Endothelial cell of umbilical vein (primary cell): Measurements from ENCODE around the gene PXK. TPM values are rescaled to one million over a fixed set of nuclear protein-coding genes. Genes with fewer than 3 reads are reported as not detected.
A peak's percentile ranks its signal among the peaks of the same experiment; 100 is the strongest.

Experiments used
- BruUV-seq: library from RNA; stranded (reverse); fragments of 400-500 nt; replicated peaks from 2 replicates; lab custom pipeline; 2021; lab: Mats Ljungman, UMichigan
- CTCF ChIA-PET: fragments of 300-600, 350-600 bp; sonication (Branson Sonifier 250); formaldehyde crosslinking; loops from one replicate; lab custom pipeline; 2021; ENCODE audit warnings: antibody characterized with exemption, inconsistent platforms; lab: Charles Lee
- POLR2A ChIA-PET: fragments of 300-600, 350-600 bp; sonication (Branson Sonifier 250); formaldehyde crosslinking; loops from one replicate; lab custom pipeline; 2021; ENCODE audit warnings: antibody characterized with exemption, inconsistent platforms; lab: Charles Lee
- DNase-seq: peaks from one replicate; pipeline ENCODE4 v3.0.0-alpha.2; 2011; ENCODE audit warnings: low read depth, low spot score
- FAIRE-seq: peaks from 2 replicates; lab custom pipeline; 2011; peaks lifted over from hg19 to GRCh38; lab: Jason Lieb, UNC
- H2AFZ ChIP-seq: 2 replicates; pipeline ENCODE4 v1.6.0; 2012; ENCODE audit warnings: low read depth, low read length, control low read depth, inconsistent platforms
- H3K27ac ChIP-seq: 2 replicates; pipeline ENCODE4 v1.5.1; 2011; ENCODE audit warnings: low read depth, mild to moderate bottlenecking, control low read depth, low read length, moderate library complexity; ENCODE audit not compliant: insufficient read depth
- H3K27me3 ChIP-seq, 2 experiments: 2 replicates each; pipeline versions ENCODE4 v1.6.0 to v1.6.1; 2011; ENCODE audit warnings: low read length in 2 of 2, mixed read lengths in 1 of 2; ENCODE audit not compliant: control insufficient read depth in 2 of 2, insufficient read depth in 2 of 2
- H3K36me3 ChIP-seq, 2 experiments: 2 replicates in 1 of 2; 3 replicates in 1 of 2; pipeline ENCODE4 v1.5.1; 2011; ENCODE audit warnings: low read length in 2 of 2, mild to moderate bottlenecking in 1 of 2, moderate library complexity in 1 of 2; ENCODE audit not compliant: control insufficient read depth in 2 of 2, insufficient read depth in 2 of 2; ENCODE audit errors: extremely low read depth in 1 of 2
- H3K4me1 ChIP-seq: 3 replicates; pipeline ENCODE4 v1.5.1; 2011; ENCODE audit warnings: mild to moderate bottlenecking, low read length; ENCODE audit not compliant: control insufficient read depth, insufficient read depth; ENCODE audit errors: extremely low read depth
- H3K4me2 ChIP-seq: 2 replicates; pipeline ENCODE4 v1.6.1; 2011; ENCODE audit warnings: low read length, control low read depth, mixed read lengths; ENCODE audit not compliant: insufficient read depth
- H3K4me3 ChIP-seq, 3 experiments: fragments of 200-600 bp in 1 of 3; sonication (generic), shearing (Covaris generic) in 1 of 3; replicated peaks in 1 of 3; 2 replicates each; pipeline ENCODE4 v1.5.1; 2011 to 2016; ENCODE audit warnings: control low read depth in 3 of 3, low read length in 3 of 3, mild to moderate bottlenecking in 2 of 3, inconsistent platforms in 1 of 3, low read depth in 1 of 3, moderate library complexity in 1 of 3; ENCODE audit not compliant: insufficient read depth in 1 of 3
- H3K79me2 ChIP-seq: 2 replicates; pipeline ENCODE4 v1.6.0; 2012; ENCODE audit warnings: low read length, inconsistent platforms; ENCODE audit not compliant: control insufficient read depth, insufficient read depth
- H3K9ac ChIP-seq: replicated peaks from 2 replicates; pipeline ENCODE3; 2011; ENCODE audit warnings: low read length, control low read depth; ENCODE audit not compliant: insufficient read depth; ENCODE audit errors: extremely low read depth
- H3K9me1 ChIP-seq: replicated peaks from 3 replicates; pipeline ENCODE4 v1.6.0; 2011; ENCODE audit warnings: mild to moderate bottlenecking, low read length; ENCODE audit not compliant: control insufficient read depth, insufficient read depth; ENCODE audit errors: extremely low read depth
- H3K9me3 ChIP-seq: replicated peaks from 2 replicates; pipeline ENCODE4 v1.5.1; 2012; ENCODE audit warnings: low read length, inconsistent platforms; ENCODE audit not compliant: control insufficient read depth, insufficient read depth
- H4K20me1 ChIP-seq: replicated peaks from 2 replicates; pipeline ENCODE3; 2011; ENCODE audit warnings: mild to moderate bottlenecking, low read length; ENCODE audit not compliant: control insufficient read depth, insufficient read depth; ENCODE audit errors: extremely low read depth
- EZH2 ChIP-seq: IDR thresholded peaks from 2 replicates; pipeline ENCODE4 v1.6.1; 2012; ENCODE audit warnings: borderline replicate concordance, low read depth, mild to moderate bottlenecking, moderate library complexity, low read length, inconsistent platforms; ENCODE audit not compliant: severe bottlenecking
- FOS ChIP-seq: IDR thresholded peaks from 2 replicates; pipeline ENCODE4 v1.6.1; 2011; ENCODE audit warnings: mild to moderate bottlenecking, low read length, moderate library complexity, borderline replicate concordance; ENCODE audit not compliant: insufficient read depth
- GATA2 ChIP-seq: IDR thresholded peaks from 2 replicates; pipeline ENCODE4 v1.7.0; 2011; ENCODE audit warnings: low read depth, mild to moderate bottlenecking, moderate library complexity, mixed read lengths, low read length; ENCODE audit not compliant: insufficient read length, insufficient read depth
- JUN ChIP-seq: IDR thresholded peaks from 2 replicates; pipeline ENCODE4 v1.6.1; 2011; ENCODE audit warnings: borderline replicate concordance, low read depth; ENCODE audit not compliant: insufficient read length, insufficient read depth
- MYC ChIP-seq: IDR thresholded peaks from one replicate; pipeline ENCODE4 v1.6.1; 2011; ENCODE audit warnings: mild to moderate bottlenecking, low read depth, low read length
- POLR2A ChIP-seq: IDR thresholded peaks from 2 replicates; pipeline ENCODE4 v1.6.1; 2012; ENCODE audit warnings: low read depth, mild to moderate bottlenecking, control low read depth, low read length
- POLR2AphosphoS5 ChIP-seq: IDR thresholded peaks from 2 replicates; pipeline ENCODE4 v1.6.1; 2012; ENCODE audit warnings: low read depth, mild to moderate bottlenecking, control low read depth, low read length, moderate library complexity; ENCODE audit not compliant: insufficient read depth
- dilution Hi-C: fragments of 300-500 bp; cut with MboI; formaldehyde crosslinking; loops from one replicate; pipeline ENCODE4 v1.15.0; 2019; ENCODE audit warnings: low sequenced_read_pairs; ENCODE audit not compliant: extremely low pct_ligation_motif_present
- intact Hi-C: fragments of 100-400 bp; cut with micrococcal nuclease; formaldehyde crosslinking; loops from one replicate; pipeline ENCODE4 v1.10.0; 2022
- polyA plus RNA-seq, 4 experiments: library from polyadenylated mRNA; depleted of rRNA in 3 of 4; stranded (reverse) in 3 of 4; unstranded in 1 of 4; fragments of >200 nt; gene quantifications; 2 replicates each; pipeline versions ENCODE4 v1.2.1 to v1.2.3, GENCODE V29; 2011 to 2012; ENCODE audit warnings: missing spikeins in 1 of 4
- total RNA-seq: library from RNA; stranded (reverse); gene quantifications from 2 replicates; pipeline ENCODE4 v1.2.3, GENCODE V29; 2021
- TF ChIP-seq, protein P1 (sequence below): IDR thresholded peaks from 2 replicates; pipeline ENCODE4 v1.6.1; 2011; ENCODE audit not compliant: insufficient read depth, insufficient read length
- TF ChIP-seq, protein P2 (sequence below), 2 donors: IDR thresholded peaks; 1 replicate in 1 of 2; 2 replicates in 1 of 2; pipeline ENCODE4 v1.5.1; 2011; ENCODE audit warnings: low read length in 2 of 2, mild to moderate bottlenecking in 2 of 2, moderate library complexity in 2 of 2, control low read depth in 1 of 2, inconsistent platforms in 1 of 2, low read depth in 1 of 2; ENCODE audit not compliant: insufficient read depth in 1 of 2; ENCODE audit errors: extremely low read depth in 1 of 2

PXK gene
- total and polyA plus RNA-seq, 2 donors (not counting 3 experiments of a cell fraction or from before 2014, with no cell fraction given) = 11.3 to 14.6 TPM

DNA sequence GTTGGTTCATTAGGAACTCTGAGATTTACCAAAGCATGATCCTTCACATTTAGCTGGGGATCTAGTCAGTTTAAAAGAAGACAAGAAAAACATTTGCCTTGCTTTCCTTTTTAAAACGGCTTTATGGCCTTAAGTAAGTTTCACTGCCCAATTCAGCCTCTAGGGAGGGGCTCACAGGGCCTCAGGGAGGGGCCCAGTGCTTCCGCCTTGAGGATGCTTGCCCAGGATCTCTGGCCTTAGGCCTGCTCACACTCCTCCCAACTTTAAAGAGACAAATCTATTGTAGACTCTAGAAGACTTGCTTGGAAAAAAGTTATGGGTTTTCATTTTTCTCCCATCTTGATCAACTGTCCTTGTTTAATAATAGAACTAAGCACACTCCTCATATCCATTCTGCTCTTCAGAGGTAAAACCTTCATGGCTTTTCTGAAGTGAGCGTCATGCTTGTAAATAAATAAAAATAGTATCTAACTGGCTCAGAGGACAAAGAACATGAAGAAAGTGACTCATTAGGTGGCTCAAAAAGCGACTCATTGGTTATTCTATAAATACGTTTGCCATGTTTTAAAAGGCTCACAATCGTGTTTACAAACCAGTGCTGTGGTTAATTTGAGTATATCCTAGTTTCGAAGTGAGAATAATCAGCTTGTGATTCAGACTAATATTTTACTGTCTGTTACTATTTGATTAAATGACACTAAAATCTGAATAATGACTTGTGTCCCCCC, 87.3 kb downstream of the PXK start:
- H3K27me3 ChIP-seq = no peaks in the 10 kb centered on the region
- no peaks in the 10 kb centered on the region for H3K9me3 ChIP-seq
- no peaks in the 10 kb centered on the region for H3K9me1 ChIP-seq
- intact Hi-C loops (no loop called here), dilution Hi-C loops (no loop called here)
- BruUV-seq = no TSS peak
- no peak for TF ChIP-seq EZH2
- TF ChIP-seq FOS = peak; percentile 19
- no peak overlapping the region for H3K4me2 ChIP-seq
- H3K9ac ChIP-seq = no peak overlapping the region
- peaks cover 2 to 10% of the 10 kb centered on the region in 2 experiments for H3K36me3 ChIP-seq
- no peaks in the 10 kb centered on the region for H4K20me1 ChIP-seq
- no peak overlapping the region for H3K27ac ChIP-seq
- POLR2A ChIA-PET = no interaction called here
- FAIRE-seq = peak; percentile 55
- H3K79me2 ChIP-seq = no peaks in the 10 kb centered on the region
- CTCF ChIA-PET = no interaction called here
- H3K4me1 ChIP-seq = no peaks in the 10 kb centered on the region
- H3K4me3 ChIP-seq = no peak overlapping the region
- H2AFZ ChIP-seq = no peak overlapping the region
- no peak for DNase-seq

DNA sequence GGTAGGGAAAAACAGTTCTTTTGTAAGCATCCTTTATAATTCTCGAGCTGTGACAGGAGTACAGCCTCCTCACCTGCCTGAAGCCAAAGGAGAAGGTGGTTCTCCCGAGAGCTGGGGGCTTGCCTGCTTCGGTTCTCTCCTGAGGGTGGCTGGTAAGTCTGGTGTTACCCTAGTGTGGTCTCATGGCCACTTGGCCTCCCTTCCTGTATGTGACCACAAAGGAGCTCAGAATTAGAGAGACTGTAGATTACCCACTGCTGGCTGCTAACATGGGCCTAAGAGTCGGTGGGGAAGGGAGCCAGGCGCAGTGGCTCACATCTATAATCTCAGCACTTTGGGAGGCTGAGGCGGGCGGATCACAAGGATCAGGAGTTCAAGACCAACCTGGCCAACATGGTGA, 88.3 kb downstream of the PXK start:
- H3K27ac ChIP-seq = no peak overlapping the region
- H2AFZ ChIP-seq = no peak overlapping the region
- ChIA-PET POLR2A (no interaction called here), CTCF (no interaction called here)
- H3K9me3 ChIP-seq = no peaks in the 10 kb centered on the region
- intact Hi-C loops = no loop called here
- H3K4me3 ChIP-seq = no peak overlapping the region
- DNase-seq (no peak), FAIRE-seq (no peak)
- H3K4me1 ChIP-seq = no peaks in the 10 kb centered on the region
- TF ChIP-seq FOS (no peak), MYC (no peak), POLR2A (no peak), EZH2 (no peak), POLR2AphosphoS5 (no peak), JUN (no peak), GATA2 (no peak)
- TF ChIP-seq, protein P1, sequence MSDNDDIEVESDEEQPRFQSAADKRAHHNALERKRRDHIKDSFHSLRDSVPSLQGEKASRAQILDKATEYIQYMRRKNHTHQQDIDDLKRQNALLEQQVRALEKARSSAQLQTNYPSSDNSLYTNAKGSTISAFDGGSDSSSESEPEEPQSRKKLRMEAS = no peak
- TF ChIP-seq, protein P2, sequence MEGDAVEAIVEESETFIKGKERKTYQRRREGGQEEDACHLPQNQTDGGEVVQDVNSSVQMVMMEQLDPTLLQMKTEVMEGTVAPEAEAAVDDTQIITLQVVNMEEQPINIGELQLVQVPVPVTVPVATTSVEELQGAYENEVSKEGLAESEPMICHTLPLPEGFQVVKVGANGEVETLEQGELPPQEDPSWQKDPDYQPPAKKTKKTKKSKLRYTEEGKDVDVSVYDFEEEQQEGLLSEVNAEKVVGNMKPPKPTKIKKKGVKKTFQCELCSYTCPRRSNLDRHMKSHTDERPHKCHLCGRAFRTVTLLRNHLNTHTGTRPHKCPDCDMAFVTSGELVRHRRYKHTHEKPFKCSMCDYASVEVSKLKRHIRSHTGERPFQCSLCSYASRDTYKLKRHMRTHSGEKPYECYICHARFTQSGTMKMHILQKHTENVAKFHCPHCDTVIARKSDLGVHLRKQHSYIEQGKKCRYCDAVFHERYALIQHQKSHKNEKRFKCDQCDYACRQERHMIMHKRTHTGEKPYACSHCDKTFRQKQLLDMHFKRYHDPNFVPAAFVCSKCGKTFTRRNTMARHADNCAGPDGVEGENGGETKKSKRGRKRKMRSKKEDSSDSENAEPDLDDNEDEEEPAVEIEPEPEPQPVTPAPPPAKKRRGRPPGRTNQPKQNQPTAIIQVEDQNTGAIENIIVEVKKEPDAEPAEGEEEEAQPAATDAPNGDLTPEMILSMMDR (IDR thresholded peaks at IDR 0.05; ENCODE audit: extremely low read depth in 1 of 2, insufficient read depth in 1 of 2, low read depth in 1 of 2, low read length in 2 of 2) = no peak
- dilution Hi-C loops = no loop called here
- peaks cover 2 to 10% of the 10 kb centered on the region in 2 experiments for H3K36me3 ChIP-seq
- no peaks in the 10 kb centered on the region for H4K20me1 ChIP-seq
- no peaks in the 10 kb centered on the region for H3K9me1 ChIP-seq
- H3K79me2 ChIP-seq = no peaks in the 10 kb centered on the region
- TSS peak; percentile 6 for BruUV-seq
- H3K4me2 ChIP-seq = no peak overlapping the region
- H3K27me3 ChIP-seq = no peaks in the 10 kb centered on the region
- H3K9ac ChIP-seq = no peak overlapping the region
